Measurements from ENCODE around the gene SUPT7L. TPM values are rescaled to one million over a fixed set of nuclear protein-coding genes. Genes with fewer than 3 reads are reported as not detected.

The SUPT7L gene
- total RNA-seq, 6 experiments from 2014 or later: 11.4 to 15.3 (median 13.9) TPM

- Histone ChIP-seq H3K4me3 (no peak overlapping the region), H3K4me1 (peaks cover 0 to 6% (median 0%) of the 10 kb centered on the region in 4 donors), H3K27ac (no peak overlapping the region), H3K9me3 (no peaks in the 10 kb centered on the region), H3K27me3 (no peaks in the 10 kb centered on the region), H3K36me3 (no peaks in the 10 kb centered on the region)
- TF ChIP-seq CTCF (IDR thresholded peaks at IDR 0.05) (no peak), POLR2A (IDR thresholded peaks at IDR 0.05) (no peak)
- WGBS (ENCODE audit: insufficient coverage, low coverage, low lambda C conversion rate, missing lambda C conversion rate): 84% methylated on average over 5 of the region's 8 CpGs
- no peak for DNase-seq
- intact Hi-C loops (cut with DNase I): no loop called here
- peak in 1 of 4 donors; percentile 13 for ATAC-seq
Measured at GRCh38 chr2:27710640-27711430, 47.4 kb upstream of the SUPT7L start.

- Histone ChIP-seq H3K9me3 (no peaks in the 10 kb centered on the region), H3K36me3 (no peaks in the 10 kb centered on the region), H3K4me3 (no peak overlapping the region), H3K27me3 (no peaks in the 10 kb centered on the region), H3K4me1 (peaks cover 0 to under 1% (median 0%) of the 10 kb centered on the region in 4 donors), H3K27ac (no peak overlapping the region)
- 42% methylated on average over 7 of the region's 7 CpGs for WGBS (ENCODE audit: insufficient coverage, low coverage, low lambda C conversion rate, missing lambda C conversion rate)
- intact Hi-C loops (cut with DNase I): no loop called here
- DNase-seq (no peak), ATAC-seq (peak; percentile 32 to 60 (median 44))
- TF ChIP-seq POLR2A (IDR thresholded peaks at IDR 0.05) (no peak), CTCF (IDR thresholded peaks at IDR 0.05) (no peak)
Measured at GRCh38 chr2:27709960-27710575, 46.7 kb upstream of the SUPT7L start.

GRCh38 chr2:27709326-27709725 lies 45.9 kb upstream of the SUPT7L start:
- ATAC-seq (no peak), DNase-seq (no peak)
- no peaks in the 10 kb centered on the region for H3K9me3 ChIP-seq
- no peak overlapping the region for H3K27ac ChIP-seq
- intact Hi-C loops (cut with DNase I): no loop called here
- no peaks in the 10 kb centered on the region for H3K36me3 ChIP-seq
- WGBS (ENCODE audit: insufficient coverage, low coverage, low lambda C conversion rate, missing lambda C conversion rate): no CpG with 5 or more reads among the region's 2 CpGs
- no peak overlapping the region for H3K4me3 ChIP-seq
- no peak for TF ChIP-seq POLR2A (IDR thresholded peaks at IDR 0.05)
- H3K27me3 ChIP-seq: no peaks in the 10 kb centered on the region
- H3K4me1 ChIP-seq: no peaks in the 10 kb centered on the region

- WGBS (ENCODE audit: insufficient coverage, low coverage, low lambda C conversion rate, missing lambda C conversion rate): 67% methylated on average over 1 of the region's 3 CpGs
- no peak for TF ChIP-seq CTCF (IDR thresholded peaks at IDR 0.05)
- no peak for TF ChIP-seq POLR2A (IDR thresholded peaks at IDR 0.05)
- intact Hi-C loops (cut with DNase I): no loop called here
- H3K36me3 ChIP-seq: no peaks in the 10 kb centered on the region
- H3K27me3 ChIP-seq: no peaks in the 10 kb centered on the region
- H3K9me3 ChIP-seq: no peaks in the 10 kb centered on the region
- no peak for DNase-seq
- peaks cover 0 to 2% (median 0%) of the 10 kb centered on the region in 4 donors for H3K4me1 ChIP-seq
- no peak overlapping the region for H3K4me3 ChIP-seq
- ATAC-seq: no peak
- H3K27ac ChIP-seq: no peak overlapping the region
Measured at GRCh38 chr2:27708666-27709065, 45.3 kb upstream of the SUPT7L start.

GRCh38 chr2:27708257-27708654 lies 44.8 kb upstream of the SUPT7L start:
- H3K27me3 ChIP-seq: no peaks in the 10 kb centered on the region
- H3K36me3 ChIP-seq: no peaks in the 10 kb centered on the region
- no peak overlapping the region for H3K4me3 ChIP-seq
- intact Hi-C loops (cut with DNase I): no loop called here
- 85% methylated on average over 4 of the region's 7 CpGs for WGBS (ENCODE audit: insufficient coverage, low coverage, low lambda C conversion rate, missing lambda C conversion rate)
- peaks cover 0 to 4% (median 0%) of the 10 kb centered on the region in 4 donors for H3K4me1 ChIP-seq
- ATAC-seq (no peak), DNase-seq (no peak)
- no peak overlapping the region for H3K27ac ChIP-seq
- no peaks in the 10 kb centered on the region for H3K9me3 ChIP-seq
- TF ChIP-seq CTCF (IDR thresholded peaks at IDR 0.05) (no peak), POLR2A (IDR thresholded peaks at IDR 0.05) (no peak)

Data from right lobe of liver (tissue), 6 donors.